Natural killer cell (primary cell): ENCODE results near the gene TEAD3. TPM values are rescaled to one million over a fixed set of nuclear protein-coding genes. Genes with fewer than 3 reads are reported as not detected.

Source experiments
- ATAC-seq, 3 donors: fragments of 150-1000 bp in 2 of 3; fragments of 200-7000 bp in 1 of 3; cut with Tn5 transposase; 1 replicate in 1 of 3; 2 replicates in 2 of 3; pipeline ENCODE4 v1.10.0; 2021; ENCODE audit warnings: mild to moderate bottlenecking in 2 of 3, moderate library complexity in 2 of 3
- DNase-seq, 2 donors: peaks; one replicate each; pipeline versions ENCODE4 v3.0.0 to v3.0.0-alpha.2; 2013 to 2021; ENCODE audit warnings: mixed read lengths in 1 of 2
- H3K27ac ChIP-seq: one replicate; pipeline ENCODE4 v1.5.1; 2013; ENCODE audit warnings: mild to moderate bottlenecking, low read length
- H3K27me3 ChIP-seq: one replicate; pipeline ENCODE4 v1.6.1; 2013; ENCODE audit warnings: low read length; ENCODE audit not compliant: control insufficient read depth, insufficient read depth
- H3K36me3 ChIP-seq: one replicate; pipeline ENCODE4 v1.6.1; 2013; ENCODE audit warnings: low read length; ENCODE audit not compliant: control insufficient read depth, insufficient read depth
- H3K4me1 ChIP-seq: one replicate; pipeline ENCODE4 v1.6.1; 2013; ENCODE audit warnings: low read length; ENCODE audit not compliant: control insufficient read depth, insufficient read depth
- H3K4me3 ChIP-seq: one replicate; pipeline ENCODE4 v1.5.1; 2013; ENCODE audit warnings: low read length
- H3K9me3 ChIP-seq: one replicate; pipeline ENCODE4 v1.6.1; 2013; ENCODE audit warnings: low read length; ENCODE audit not compliant: control insufficient read depth, insufficient read depth
- H3K27ac Mint-ChIP-seq, 2 donors: one replicate each; pipeline ENCODE4 v1.8.0; 2022; ENCODE audit warnings: mild to moderate bottlenecking in 2 of 2, mixed read lengths in 2 of 2, moderate library complexity in 1 of 2
- H3K27me3 Mint-ChIP-seq, 2 donors: one replicate each; pipeline ENCODE4 v1.8.0; 2022; ENCODE audit warnings: low read depth in 2 of 2, mixed read lengths in 2 of 2
- H3K36me3 Mint-ChIP-seq: one replicate; pipeline ENCODE4 v1.8.0; 2022; ENCODE audit warnings: mixed read lengths
- H3K4me1 Mint-ChIP-seq, 2 donors: one replicate each; pipeline ENCODE4 v1.8.0; 2022; ENCODE audit warnings: mixed read lengths in 2 of 2
- H3K4me3 Mint-ChIP-seq: one replicate; pipeline ENCODE4 v1.8.0; 2022; ENCODE audit warnings: mild to moderate bottlenecking, moderate library complexity, mixed read lengths
- H3K9me3 Mint-ChIP-seq, 2 donors: one replicate each; pipeline ENCODE4 v1.8.0; 2022; ENCODE audit warnings: mixed read lengths in 2 of 2
- WGBS: methylation state at CpG from one replicate; pipeline ENCODE4 v1.1.7; 2013; ENCODE audit warnings: missing lambda C conversion rate; ENCODE audit not compliant: insufficient coverage; 5-methylcytosine and 5-hydroxymethylcytosine counted together
- intact Hi-C: fragments of 100-400 bp; cut with micrococcal nuclease; formaldehyde crosslinking; loops from one replicate; pipeline ENCODE4 v1.14.2; 2022
- total RNA-seq, 4 donors: library from RNA; stranded (reverse); fragments of 120-200 nt in 1 of 4; gene quantifications; one replicate each; pipeline versions ENCODE4 v1.2.3 to v1.2.4, GENCODE V29; 2013 to 2022
- TF ChIP-seq, protein P1 (sequence below): fragments of 200-600 bp; IDR thresholded peaks from one replicate; pipeline ENCODE4 v1.8.0; 2022; ENCODE audit warnings: antibody characterized with exemption

Gene TEAD3
- total RNA-seq, 3 donors from 2014 or later (not counting 1 experiment from before 2014, with no cell fraction given) = 0.39 TPM; not detected in 2

DNA sequence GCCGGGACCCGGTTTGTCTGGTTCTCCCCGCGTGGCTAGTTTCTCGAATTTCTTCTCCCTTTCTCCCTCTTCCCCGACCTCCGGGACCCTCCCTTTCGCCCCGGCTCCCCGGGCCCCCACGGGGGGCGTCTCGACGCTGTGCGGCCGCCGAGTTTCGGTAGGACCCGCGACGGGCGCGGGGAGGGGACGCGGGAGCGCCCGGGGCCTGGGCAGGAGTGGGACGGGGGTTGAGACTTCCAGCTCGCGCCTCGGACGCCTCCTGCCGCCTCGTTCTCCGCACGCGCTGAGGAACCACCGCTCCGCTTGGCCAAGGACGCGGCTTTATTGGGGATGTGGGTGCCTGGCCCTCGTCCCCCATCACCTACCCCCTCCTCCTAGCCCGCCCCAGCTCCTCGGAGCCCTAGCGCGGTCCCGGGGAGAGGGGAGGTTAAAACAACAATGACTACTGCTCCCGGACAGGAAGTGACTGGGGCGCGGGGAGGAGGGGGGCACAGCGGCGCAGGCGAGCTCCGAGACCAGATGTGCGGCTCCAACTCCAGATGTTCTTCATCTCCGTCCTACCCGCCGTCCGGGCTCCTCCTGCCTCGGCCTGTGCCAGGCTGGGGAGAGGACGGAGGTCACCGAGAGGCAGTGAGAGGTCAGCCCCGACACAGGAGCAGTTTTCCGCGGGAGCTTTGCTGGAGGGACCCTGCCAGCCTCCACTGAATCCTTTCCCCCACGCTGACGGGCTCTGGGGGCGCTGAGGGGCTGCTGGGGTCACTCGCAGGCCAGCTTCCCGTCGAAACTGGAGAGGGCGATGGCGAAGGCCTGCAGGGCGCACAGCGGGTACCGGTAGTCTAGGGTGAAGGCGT lies 917 bp upstream of the TEAD3 start:
- H3K4me1 ChIP-seq = peaks cover 26% of the 10 kb centered on the region
- peaks cover 21 to 22% of the 10 kb centered on the region in 2 donors for H3K27me3 Mint-ChIP-seq
- H3K27ac Mint-ChIP-seq = peak overlapping the region in 1 of 2 donors; percentile 65
- TF ChIP-seq, protein P1, sequence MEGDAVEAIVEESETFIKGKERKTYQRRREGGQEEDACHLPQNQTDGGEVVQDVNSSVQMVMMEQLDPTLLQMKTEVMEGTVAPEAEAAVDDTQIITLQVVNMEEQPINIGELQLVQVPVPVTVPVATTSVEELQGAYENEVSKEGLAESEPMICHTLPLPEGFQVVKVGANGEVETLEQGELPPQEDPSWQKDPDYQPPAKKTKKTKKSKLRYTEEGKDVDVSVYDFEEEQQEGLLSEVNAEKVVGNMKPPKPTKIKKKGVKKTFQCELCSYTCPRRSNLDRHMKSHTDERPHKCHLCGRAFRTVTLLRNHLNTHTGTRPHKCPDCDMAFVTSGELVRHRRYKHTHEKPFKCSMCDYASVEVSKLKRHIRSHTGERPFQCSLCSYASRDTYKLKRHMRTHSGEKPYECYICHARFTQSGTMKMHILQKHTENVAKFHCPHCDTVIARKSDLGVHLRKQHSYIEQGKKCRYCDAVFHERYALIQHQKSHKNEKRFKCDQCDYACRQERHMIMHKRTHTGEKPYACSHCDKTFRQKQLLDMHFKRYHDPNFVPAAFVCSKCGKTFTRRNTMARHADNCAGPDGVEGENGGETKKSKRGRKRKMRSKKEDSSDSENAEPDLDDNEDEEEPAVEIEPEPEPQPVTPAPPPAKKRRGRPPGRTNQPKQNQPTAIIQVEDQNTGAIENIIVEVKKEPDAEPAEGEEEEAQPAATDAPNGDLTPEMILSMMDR = no peak
- ATAC-seq (peak; percentile 23 to 58 (median 31)), DNase-seq (peak; percentile 43 to 56)
- intact Hi-C loops = no loop called here
- no peaks in the 10 kb centered on the region for H3K9me3 Mint-ChIP-seq
- no peaks in the 10 kb centered on the region for H3K36me3 Mint-ChIP-seq
- peak overlapping the region; percentile 83 for H3K4me3 Mint-ChIP-seq
- 8% methylated on average over 76 of the region's 77 CpGs for WGBS
- no peaks in the 10 kb centered on the region for H3K9me3 ChIP-seq
- H3K36me3 ChIP-seq = no peaks in the 10 kb centered on the region
- peaks cover 16% of the 10 kb centered on the region for H3K27me3 ChIP-seq
- no peak overlapping the region for H3K27ac ChIP-seq
- peaks cover 14 to 26% of the 10 kb centered on the region in 2 donors for H3K4me1 Mint-ChIP-seq
- peak overlapping the region; percentile 48 for H3K4me3 ChIP-seq

DNA sequence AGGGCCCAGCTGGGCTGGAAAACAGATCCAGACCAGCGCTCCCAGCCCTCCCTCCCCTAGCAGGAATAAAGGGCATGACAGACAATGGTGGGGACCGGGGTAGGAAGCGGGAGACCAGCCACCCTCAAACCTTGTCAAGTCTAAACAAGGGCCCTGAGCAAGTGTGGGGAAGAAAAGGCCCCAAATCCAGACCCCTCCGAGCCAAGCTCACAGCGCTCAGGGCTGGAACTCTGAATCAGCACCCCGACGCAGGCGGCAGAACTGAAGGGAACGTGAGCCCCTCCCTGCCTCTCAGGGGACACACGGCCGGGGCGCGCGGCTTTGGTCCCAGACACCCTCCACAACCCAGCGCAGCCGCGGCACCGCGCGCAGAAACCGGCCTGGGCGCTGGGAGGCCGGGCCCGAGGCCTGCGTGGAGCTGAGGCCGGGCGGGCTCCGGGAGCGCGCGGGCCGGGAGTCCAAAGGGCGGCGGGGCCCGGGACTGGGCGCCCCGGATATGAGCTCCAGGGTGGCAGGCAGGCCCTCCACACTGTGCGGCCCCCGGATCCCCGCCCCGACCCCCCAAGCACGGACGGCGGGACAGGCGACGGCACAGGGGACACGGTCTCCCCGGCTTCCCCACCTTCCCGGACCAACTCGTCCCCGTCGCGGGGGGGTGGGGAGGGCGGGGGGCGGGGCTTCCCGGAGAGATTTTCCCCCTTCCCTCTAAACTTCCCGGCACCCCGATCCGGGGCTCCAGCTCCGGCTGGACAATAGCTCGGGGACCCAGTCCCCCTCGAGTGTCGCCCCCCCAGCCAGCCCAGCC lies 641 bp downstream of the TEAD3 start:
- 37% methylated on average over 57 of the region's 63 CpGs for WGBS
- peak overlapping the region; percentile 10 for H3K4me3 ChIP-seq
- H3K27me3 Mint-ChIP-seq = peaks cover 16 to 19% of the 10 kb centered on the region in 2 donors
- ATAC-seq (no peak), DNase-seq (peak in 1 of 2 donors; percentile 28)
- intact Hi-C loops = no loop called here
- no peaks in the 10 kb centered on the region for H3K36me3 ChIP-seq
- H3K4me1 ChIP-seq = peaks cover 26% of the 10 kb centered on the region
- peaks cover 15 to 29% of the 10 kb centered on the region in 2 donors for H3K4me1 Mint-ChIP-seq
- peaks cover 16% of the 10 kb centered on the region for H3K27me3 ChIP-seq
- H3K27ac ChIP-seq = no peak overlapping the region
- H3K4me3 Mint-ChIP-seq = peak overlapping the region; percentile 74
- no peaks in the 10 kb centered on the region for H3K9me3 Mint-ChIP-seq
- peak overlapping the region in 1 of 2 donors; percentile 14 for H3K27ac Mint-ChIP-seq
- TF ChIP-seq, protein P1 = no peak
- H3K36me3 Mint-ChIP-seq = no peaks in the 10 kb centered on the region
- no peaks in the 10 kb centered on the region for H3K9me3 ChIP-seq

DNA sequence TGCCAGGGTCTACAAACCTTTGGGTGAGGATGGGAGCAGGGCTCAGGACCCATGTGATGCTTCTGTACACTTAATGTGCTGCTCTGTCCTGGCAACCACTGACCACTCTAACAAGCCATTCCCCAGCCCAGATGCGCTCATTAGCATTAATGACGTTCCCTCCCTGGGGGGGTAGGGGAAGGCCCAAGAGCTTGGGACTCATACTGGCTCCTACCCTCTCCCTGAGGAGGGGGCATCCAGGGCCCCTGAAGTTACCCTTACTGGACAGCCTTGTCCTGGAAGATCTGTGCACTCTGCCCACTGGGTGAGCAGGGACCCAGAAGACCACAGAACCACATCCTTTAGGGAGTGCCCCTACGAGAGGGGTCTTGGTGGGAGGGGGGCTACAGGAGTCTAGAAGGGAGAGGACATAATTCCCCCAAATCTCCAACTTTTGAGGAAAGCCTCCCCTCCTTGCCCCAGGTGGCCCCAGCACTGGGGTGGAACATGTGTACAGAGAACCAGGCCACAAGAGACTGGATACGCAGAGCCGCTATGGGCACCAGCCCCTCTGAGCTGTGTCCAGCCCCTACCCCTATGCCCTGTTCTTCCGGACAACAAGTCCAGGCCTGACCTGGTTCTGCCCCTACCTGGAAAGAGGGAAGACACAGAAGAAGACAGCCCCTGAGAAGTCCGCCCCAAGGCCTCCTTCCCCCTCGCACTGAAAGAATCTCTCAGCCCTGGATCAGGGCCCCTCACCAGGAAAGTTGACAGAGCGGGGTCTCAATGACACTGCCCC lies 1.4 kb downstream of the TEAD3 start:
- Mint-ChIP-seq H3K27ac (peak overlapping the region in 1 of 2 donors; percentile 14), H3K36me3 (no peaks in the 10 kb centered on the region), H3K9me3 (no peaks in the 10 kb centered on the region), H3K27me3 (peaks cover 9 to 23% of the 10 kb centered on the region in 2 donors), H3K4me1 (peaks cover 15 to 37% of the 10 kb centered on the region in 2 donors), H3K4me3 (peak overlapping the region; percentile 74)
- Histone ChIP-seq H3K4me1 (peaks cover 26% of the 10 kb centered on the region), H3K9me3 (no peaks in the 10 kb centered on the region), H3K4me3 (no peak overlapping the region), H3K27me3 (peaks cover 16% of the 10 kb centered on the region), H3K36me3 (no peaks in the 10 kb centered on the region), H3K27ac (no peak overlapping the region)
- intact Hi-C loops = no loop called here
- WGBS = 93% methylated on average over 8 of the region's 9 CpGs
- DNase-seq = no peak
- no peak for ATAC-seq
- TF ChIP-seq, protein P1 = no peak
